Kidney glomerular epithelial cell (primary cell): Measurements from ENCODE around the gene PRR36.

Experiments used
- DNase-seq: peaks from one replicate; lab custom pipeline; 2025; lab: John Stamatoyannopoulos, UW

PRR36 gene

DNA sequence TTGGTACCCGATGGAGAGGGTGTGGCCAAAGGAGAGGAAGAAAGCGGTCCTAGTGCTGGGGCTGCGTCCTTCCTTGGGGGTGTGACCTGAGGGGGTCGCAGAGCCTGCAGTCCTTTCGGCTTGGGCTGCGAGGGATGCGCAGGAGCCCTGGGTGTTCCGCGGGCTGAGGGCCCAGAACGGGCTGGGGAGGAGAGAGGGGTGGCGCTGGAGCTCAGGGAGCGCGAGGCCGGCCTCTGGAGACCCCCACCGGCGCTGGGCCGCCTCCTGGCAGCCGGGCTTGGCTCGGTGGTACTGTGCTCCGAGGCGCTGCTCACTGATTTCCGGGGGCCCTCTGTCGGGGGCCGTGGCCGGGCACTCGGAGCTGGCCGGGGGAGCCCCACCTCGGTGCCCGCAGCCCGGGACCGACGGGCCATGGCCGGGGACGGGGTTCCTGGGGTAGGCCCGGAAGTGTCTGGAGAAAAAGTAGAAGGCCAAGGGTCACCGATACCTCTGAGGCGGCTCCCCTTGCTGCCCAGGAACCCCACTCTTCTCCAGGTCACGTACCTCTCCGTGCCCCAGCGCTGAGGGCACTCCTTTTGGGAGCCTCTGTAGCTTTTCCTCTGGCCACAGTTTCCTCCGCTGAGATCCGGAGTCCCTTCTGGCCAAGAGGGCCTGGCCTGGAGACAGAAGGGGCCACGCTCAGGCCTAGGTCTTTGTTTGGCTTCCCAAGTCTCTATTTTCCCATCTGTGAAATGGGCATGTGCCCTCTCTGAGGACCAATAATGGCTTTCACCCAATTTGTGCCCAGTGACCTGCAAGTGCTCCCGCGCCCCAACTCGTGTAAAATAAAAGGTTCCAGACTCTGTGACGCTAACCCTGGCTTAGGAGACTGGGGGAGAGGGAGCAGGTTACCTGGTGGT, 1.6 kb downstream of the PRR36 start:
- DNase-seq = no peak

- DNase-seq = peak; percentile 69
These were observed 2.5 kb downstream of the PRR36 start for GRCh38 chr19:7871437-7872305.

DNA sequence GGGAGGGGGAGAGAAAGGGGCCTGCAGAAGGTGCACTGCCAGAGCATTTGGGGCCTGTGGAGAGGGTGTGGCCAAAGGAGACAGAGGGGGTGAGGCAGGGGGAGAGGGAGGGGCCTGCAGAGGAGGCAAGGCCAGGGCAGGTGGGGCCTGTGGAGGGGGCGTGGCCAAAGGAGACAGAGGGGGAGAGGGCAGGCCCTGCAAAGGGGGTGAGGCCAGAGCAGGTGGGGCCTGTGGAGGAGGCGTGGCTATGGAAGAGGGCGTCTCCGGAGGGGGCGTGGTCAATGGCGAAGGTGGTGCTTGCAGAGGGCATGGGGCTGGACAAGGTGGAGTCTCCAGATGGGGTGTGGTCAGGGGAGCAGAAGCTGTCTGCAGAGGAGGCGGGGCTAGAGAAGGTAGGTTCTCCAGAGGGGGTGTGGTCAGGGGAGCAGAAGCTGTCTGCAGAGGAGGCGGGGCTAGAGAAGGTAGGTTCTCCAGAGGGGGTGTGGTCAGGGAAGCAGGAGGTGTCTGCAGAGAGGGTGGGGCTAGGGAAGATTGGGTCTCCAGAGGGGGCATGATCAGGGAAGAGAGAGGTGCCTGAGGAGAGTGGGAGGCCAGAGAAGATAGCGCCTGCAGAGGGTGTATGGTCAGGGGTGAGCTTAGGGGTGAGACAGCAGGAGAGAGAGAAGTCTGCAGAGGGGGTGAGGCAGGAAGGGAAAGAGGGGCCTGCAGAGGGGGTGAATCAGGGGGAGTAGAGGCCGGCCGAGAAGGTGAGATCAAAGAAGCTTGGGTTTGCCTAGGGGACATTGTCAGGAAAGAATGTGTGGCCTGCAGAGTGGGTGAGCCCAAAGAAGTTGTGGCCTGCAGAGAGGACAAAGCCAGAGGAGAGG, 3.4 kb downstream of the PRR36 start:
- DNase-seq = no peak

DNA sequence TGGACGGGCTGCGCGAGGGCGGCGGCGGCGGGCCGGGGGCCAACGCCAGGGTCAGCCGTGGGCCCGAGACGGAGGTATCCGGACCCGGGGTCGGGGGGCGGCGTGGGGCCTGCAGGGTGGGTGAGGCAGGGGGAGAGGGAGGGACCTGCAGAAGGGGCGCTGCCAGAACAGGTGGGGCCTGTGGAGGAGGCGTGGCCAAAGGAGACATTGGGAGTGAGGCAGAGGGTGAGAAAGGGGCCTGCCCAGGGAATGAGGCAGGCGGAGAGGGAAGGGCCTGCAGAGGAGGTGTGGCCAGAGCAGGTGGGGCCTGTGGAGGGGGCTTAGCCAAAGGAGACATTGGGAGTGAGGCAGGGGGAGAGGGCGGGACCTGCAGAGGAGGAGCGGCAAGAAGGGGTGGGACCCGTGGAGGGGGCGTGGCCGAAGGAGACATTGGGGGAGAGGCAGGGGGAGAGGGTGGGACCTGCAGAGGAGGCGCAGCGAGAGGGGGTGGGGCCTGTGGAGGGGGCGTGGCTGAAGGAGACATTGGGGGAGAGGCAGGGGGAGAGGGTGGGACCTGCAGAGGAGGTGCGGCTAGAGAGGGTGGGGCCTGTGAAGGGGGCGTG, 4.2 kb downstream of the PRR36 start:
- no peak for DNase-seq

DNA sequence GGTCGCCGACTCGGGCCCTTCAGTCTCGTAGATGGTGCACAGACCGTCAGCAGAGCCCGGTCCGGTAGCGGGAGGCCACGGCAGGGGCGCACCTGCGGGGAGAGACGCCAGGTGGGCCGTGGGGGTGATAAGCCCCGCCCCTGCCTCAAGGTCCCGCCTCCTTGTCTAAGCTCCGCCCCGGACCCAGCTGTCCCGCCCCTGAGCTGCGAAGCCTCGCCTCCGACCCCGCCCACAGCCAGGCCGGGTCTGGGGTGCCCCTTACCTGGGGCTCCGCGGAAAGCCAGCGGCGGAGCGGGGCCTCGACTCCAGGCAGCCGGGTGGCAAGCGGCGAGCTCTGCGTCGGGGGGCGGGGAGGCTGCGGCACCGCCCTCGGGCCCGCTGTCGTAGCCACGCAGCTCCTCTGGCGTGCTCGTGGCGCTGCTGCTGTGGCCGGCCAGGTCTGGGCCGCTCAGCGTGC, 4.7 kb downstream of the PRR36 start:
- no peak for DNase-seq

DNA sequence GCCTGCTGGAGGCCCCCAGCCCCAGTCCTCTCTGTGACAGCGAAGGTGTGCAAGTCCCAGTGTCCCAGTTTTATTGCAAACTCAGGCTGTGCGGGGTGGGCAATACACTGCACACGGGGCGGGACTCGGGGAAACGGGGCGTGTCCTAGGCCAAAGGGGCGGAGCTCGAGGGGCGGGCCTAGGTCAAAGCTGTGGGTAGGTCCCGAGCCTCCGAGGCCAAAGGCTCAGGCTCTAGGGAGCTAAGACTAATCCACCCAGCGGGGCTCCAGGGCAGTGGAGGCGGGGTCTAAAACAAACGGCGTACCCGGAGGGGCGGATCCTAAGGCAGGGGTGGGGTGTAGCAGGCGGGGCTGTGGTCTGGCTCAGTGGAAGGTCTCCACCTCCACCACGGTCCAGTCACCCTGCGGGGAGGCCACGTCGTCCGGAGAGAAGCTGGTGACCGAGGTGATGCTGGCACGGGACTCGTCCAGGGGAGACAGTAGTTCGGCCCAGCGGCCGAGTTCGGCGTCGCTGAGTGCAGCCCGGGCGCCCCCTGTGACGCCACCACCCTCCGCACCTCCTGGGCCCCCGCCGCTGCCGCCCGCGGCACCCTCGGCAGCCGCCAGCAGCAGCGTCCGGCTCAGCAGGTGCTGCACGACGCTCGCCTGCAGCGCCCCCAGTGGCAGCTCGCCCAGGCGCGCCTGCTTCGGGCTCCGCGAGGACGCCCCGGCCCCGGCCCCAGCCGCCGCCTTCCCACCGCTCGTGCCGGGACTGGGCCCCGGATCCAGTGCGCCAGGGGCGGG, 5.3 kb downstream of the PRR36 start:
- peak; percentile 34 for DNase-seq

- no peak for DNase-seq
These were observed 5.9 kb downstream of the PRR36 start for GRCh38 chr19:7868326-7868670.

GRCh38 chr19:7867092-7867844, 6.9 kb downstream of the PRR36 start:
- DNase-seq = no peak

DNA sequence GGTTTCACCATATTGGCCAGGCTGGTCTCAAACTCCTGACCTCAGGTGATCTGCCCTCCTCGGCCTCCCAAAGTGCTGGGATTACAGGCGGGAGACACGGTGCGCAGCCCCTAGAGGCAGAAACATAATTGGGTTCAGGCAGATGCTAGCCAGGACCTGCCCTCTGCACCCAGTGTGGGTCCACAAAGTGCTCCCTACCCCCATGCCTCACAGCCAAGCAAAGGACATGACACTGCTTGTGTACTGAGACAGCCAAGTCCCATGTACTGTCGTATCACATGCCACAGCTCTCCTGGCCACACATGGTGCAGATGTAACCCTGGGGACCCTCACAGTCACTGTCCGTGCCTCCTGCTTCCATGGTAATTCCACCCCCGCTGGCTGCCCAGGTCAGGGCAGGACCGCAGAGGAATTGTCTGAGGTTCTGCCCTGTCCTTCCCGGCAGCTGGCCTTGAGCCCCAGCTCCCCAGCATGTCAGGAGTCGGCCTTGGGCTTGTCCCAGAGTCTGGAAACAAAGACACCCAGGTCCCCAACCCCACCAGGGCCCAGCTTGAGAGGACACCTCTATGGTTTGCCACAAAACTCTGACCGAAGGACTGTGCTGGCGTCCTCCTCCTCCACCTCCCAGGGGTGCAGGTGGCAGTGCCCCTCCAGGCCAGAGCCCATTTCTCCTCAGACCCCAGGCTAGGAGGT, 7.6 kb downstream of the PRR36 start:
- no peak for DNase-seq

DNA sequence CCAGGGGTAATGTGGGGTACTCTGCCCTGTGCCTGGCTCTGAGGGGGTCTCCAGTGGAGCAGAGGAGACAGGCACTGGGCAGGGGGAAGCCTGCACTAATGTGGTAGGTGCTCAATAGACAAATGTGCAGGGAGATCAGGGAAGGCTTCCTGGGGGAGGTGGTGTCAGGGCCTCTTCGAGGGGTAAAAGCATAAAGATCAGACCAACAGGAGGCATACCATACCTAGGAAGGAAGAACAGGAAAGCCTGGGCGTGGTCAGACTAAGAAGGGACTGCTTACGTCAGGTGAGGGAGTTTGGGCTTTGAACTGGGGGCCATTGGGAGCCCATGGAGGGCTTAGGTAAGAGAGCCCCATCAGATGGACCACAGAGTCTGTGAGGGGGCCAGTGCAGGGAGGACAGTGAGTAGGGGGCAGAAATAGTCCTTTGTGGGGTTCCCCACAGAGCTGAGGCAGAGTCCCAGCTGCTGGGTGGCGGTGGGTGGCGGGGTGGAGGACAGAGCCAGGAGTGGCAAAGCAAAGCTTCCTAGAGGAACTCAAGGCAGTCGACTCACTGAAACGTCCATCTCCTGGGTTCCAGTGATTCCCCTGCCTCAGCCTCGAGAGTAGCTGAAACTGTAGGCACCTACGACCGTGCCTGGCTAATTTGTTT, 8.8 kb downstream of the PRR36 start:
- DNase-seq = no peak

GRCh38 chr19:7864690-7865074, 9.5 kb downstream of the PRR36 start:
- no peak for DNase-seq

DNA sequence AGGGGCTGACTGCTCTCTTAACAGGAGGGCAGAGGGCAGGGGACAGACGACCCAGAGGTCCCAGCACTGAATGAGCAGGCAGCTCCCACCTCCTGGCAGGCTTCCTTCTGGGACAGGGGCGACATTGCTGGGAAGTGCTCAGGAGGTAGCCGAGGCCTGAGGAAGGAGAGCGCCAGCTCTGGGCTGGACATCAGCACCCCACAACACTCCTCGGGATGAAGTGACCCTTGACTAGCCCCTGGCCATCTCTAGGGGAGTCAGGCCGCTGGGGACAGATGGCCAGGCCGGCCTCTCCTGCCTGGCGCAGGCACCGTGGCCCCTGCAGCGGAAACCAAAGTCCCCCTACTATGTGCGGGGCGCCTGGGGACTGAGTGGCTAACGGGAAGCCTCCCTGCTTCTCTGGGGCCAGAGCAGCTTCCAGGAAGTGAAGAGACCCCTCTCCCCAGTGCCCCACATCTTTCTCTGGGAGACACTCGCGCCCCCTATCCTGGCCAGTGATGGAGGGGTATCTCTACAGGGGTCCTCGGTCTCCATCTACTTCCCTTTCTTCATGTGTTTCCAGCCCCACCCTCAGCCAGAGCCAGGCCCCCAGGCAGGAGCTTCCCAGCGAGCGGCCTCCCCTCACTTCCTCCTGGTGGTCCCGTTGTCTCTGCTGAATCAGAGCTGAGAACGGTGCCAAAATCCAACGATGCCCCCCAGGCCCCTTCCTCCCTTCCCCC, 10.1 kb downstream of the PRR36 start:
- no peak for DNase-seq

- no peak for DNase-seq
These were observed 10.8 kb downstream of the PRR36 start for GRCh38 chr19:7863157-7863970.

DNA sequence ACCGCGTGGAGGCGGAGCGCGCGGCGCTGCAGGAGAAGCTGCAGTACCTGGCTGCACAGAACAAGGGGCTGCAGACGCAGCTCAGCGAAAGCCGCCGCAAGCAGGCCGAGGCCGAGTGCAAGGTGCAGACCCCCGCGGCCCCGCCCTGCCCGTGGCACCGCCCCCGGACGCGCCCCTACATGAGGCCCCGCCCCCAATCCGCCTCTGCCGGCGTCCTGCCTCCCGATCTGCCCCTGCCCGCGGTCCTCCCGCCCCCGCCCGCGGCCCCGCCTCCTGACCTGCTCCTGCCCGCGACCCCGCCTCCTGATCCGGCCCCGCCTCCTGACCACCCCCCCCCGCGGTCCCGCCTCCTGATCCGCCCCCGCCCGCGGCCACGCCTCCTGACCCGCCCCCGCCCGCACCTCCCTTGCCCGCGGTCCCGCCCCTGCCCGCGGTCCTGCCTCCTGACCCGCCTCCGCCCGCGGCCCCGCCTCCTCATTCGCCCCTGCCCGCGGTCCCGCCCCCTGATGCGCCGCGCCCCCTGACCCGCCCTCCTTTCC, 11.7 kb downstream of the PRR36 start:
- no peak for DNase-seq

DNA sequence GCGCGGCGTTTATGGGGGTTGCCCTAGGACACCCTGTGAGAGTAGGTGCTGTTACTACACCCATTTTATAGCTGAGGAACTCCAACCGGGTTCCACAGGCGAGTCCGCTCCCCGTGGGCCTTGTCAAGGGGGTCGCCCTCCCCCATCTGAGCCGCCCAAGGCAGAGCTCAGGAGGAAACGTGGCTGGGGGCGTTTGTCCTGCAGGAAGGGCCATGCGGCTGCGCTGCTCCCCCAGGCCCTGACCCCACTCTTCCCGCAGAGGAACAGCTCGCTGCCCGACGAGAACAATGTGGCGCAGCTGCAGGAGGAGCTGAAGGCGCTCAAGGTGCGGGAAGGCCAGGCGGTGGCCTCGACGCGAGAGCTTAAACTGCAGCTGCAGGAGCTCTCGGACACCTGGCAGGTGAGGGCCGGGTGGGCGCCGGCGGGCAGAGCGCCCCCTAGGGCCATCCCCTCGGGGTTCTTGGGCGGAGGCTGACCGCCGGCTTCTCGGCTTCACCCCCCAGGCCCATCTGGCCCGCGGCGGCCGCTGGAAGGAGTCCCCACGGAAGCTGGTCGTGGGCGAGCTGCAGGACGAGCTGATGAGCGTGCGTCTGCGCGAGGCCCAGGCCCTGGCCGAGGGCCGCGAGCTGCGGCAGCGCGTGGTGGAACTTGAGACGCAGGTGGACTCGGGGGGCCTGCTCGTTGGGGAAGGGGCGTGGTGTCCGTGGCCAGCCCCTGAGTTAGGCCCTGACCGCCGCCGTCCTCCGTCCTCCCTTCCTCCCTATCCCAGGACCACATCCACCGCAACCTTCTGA, 12.4 kb downstream of the PRR36 start:
- no peak for DNase-seq
